NCI-H226 (cell line): Measurements from ENCODE around the gene PRELID2.
"Not testable (repeated sequence)": the region's sequence is repeated elsewhere in the genome, so short reads cannot be mapped to it uniquely, and the experiment has no call there.

Experiments
- DNase-seq: peaks from one replicate; pipeline ENCODE4 v3.0.0-alpha.2; 2015

PRELID2 gene

GRCh38 chr5:145738227-145738626 lies 96.9 kb downstream of the PRELID2 start:
- DNase-seq = no peak

- peak; percentile 45 for DNase-seq
These were observed 97.6 kb downstream of the PRELID2 start for GRCh38 chr5:145737578-145737977.

GRCh38 chr5:145729956-145730355 lies 105.2 kb downstream of the PRELID2 start:
- not testable (repeated sequence) for DNase-seq

- no peak for DNase-seq
These were observed 111.6 kb downstream of the PRELID2 start for GRCh38 chr5:145723516-145723915.

- peak; percentile 11 for DNase-seq
These were observed 116.2 kb downstream of the PRELID2 start for GRCh38 chr5:145718956-145719355.

- no peak for DNase-seq
These were observed 119.7 kb downstream of the PRELID2 start for GRCh38 chr5:145715412-145715811.

- no peak for DNase-seq
These were observed 122.9 kb downstream of the PRELID2 start for GRCh38 chr5:145712245-145712644.

GRCh38 chr5:145711417-145711816 lies 123.7 kb downstream of the PRELID2 start:
- no peak for DNase-seq
